SH-SY5Y (cell line): ENCODE data around the gene RNF214.

Source experiments
- GATA2 ChIP-seq: IDR thresholded peaks from 2 replicates; pipeline ENCODE4 v1.6.1; 2011; ENCODE audit warnings: mild to moderate bottlenecking, low read depth, low read length
- GATA3 ChIP-seq: IDR thresholded peaks from 2 replicates; pipeline ENCODE4 v1.6.1; 2011; ENCODE audit warnings: low read depth, mild to moderate bottlenecking, low read length, moderate library complexity

DNA sequence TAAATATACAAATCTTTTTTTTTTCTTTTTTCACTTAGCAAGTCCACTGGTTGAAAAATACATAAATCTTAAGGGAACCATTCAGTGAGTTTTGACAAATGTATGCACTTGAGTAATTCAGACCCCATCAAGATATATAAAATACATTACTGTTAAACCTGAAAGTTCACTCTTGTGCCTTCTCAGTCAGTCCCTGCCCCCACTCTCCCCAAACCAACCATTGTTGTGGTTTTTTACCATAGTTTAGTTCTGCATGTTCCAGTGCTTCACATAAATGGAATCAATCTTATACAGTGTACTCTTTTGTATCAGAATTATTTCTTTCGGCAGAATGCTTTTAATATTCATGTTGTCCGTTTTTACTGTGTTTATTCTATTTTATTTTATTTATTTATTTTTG, 26.1 kb downstream of the RNF214 start:
- no peak for TF ChIP-seq GATA2
- TF ChIP-seq GATA3: no peak
